SH-SY5Y (cell line): ENCODE data around the gene FMO2.

Experiments
- GATA2 ChIP-seq: IDR thresholded peaks from 2 replicates; pipeline ENCODE4 v1.6.1; 2011; ENCODE audit warnings: mild to moderate bottlenecking, low read depth, low read length
- GATA3 ChIP-seq: IDR thresholded peaks from 2 replicates; pipeline ENCODE4 v1.6.1; 2011; ENCODE audit warnings: low read depth, mild to moderate bottlenecking, low read length, moderate library complexity

- TF ChIP-seq GATA2 (no peak), GATA3 (no peak)
These were observed 72.5 kb downstream of the FMO2 start for GRCh38 chr1:171257607-171258076.
